GM23338 (cell line): ENCODE data around the gene ERBB4. TPM values are rescaled to one million over a fixed set of nuclear protein-coding genes. Genes with fewer than 3 reads are reported as not detected.

Source experiments
- ATAC-seq: fragments of 200-7000 bp; cut with Tn5 transposase; 3 replicates; pipeline ENCODE4 v1.9.1; 2020
- DNase-seq: peaks from one replicate; pipeline ENCODE4 v3.0.0-alpha.2; 2015; ENCODE audit warnings: low spot score
- H2AFZ ChIP-seq: fragments of 200-600 bp; sonication (generic); 2 replicates; pipeline ENCODE4 v1.8.0; 2016; ENCODE audit warnings: antibody characterized with exemption, mild to moderate bottlenecking, moderate library complexity
- H3F3A ChIP-seq: fragments of 200-600 bp; sonication (generic); replicated peaks from 2 replicates; pipeline ENCODE4 v1.8.0; 2017; ENCODE audit warnings: antibody characterized with exemption, mixed run types, low read depth
- H3K27ac ChIP-seq: fragments of 200-600 bp; sonication (generic); 2 replicates; pipeline ENCODE4 v1.6.1; 2016; ENCODE audit warnings: low read depth
- H3K27me3 ChIP-seq: fragments of 200-600 bp; sonication (generic); 2 replicates; pipeline ENCODE4 v1.8.0; 2016; ENCODE audit warnings: mild to moderate bottlenecking, mixed run types, moderate library complexity; ENCODE audit not compliant: insufficient read depth
- H3K36me3 ChIP-seq: fragments of 200-600 bp; sonication (generic); 2 replicates; pipeline ENCODE4 v1.8.0; 2016; ENCODE audit warnings: mild to moderate bottlenecking; ENCODE audit not compliant: insufficient read depth
- H3K4me1 ChIP-seq: fragments of 200-600 bp; sonication (generic); 2 replicates; pipeline ENCODE4 v1.8.0; 2016; ENCODE audit warnings: mild to moderate bottlenecking, moderate library complexity; ENCODE audit not compliant: insufficient read depth
- H3K4me2 ChIP-seq: fragments of 200-600 bp; sonication (generic); 2 replicates; pipeline ENCODE4 v1.7.1; 2017; ENCODE audit warnings: mixed run types
- H3K4me3 ChIP-seq: fragments of 200-600 bp; sonication (generic); 2 replicates; pipeline ENCODE4 v1.6.1; 2016; ENCODE audit warnings: mixed run types
- H3K79me2 ChIP-seq: fragments of 200-600 bp; sonication (generic); replicated peaks from 2 replicates; pipeline ENCODE4 v1.8.0; 2017; ENCODE audit warnings: mild to moderate bottlenecking; ENCODE audit not compliant: insufficient read depth
- H3K9me2 ChIP-seq: fragments of 200-600 bp; sonication (generic); 2 replicates; pipeline ENCODE4 v1.8.0; 2017; ENCODE audit not compliant: insufficient read depth
- H4K20me1 ChIP-seq: fragments of 200-600 bp; sonication (generic); replicated peaks from 2 replicates; pipeline ENCODE4 v1.8.0; 2017; ENCODE audit warnings: mild to moderate bottlenecking; ENCODE audit not compliant: insufficient read depth
- H3K27ac Mint-ChIP-seq: 2 replicates; pipeline ENCODE4 v1.8.0; 2020; ENCODE audit warnings: inconsistent platforms, mild to moderate bottlenecking, moderate library complexity, mixed read lengths
- H3K27me3 Mint-ChIP-seq: 3 replicates; pipeline ENCODE4 v1.8.0; 2022; ENCODE audit warnings: low read depth, mild to moderate bottlenecking, moderate library complexity, mixed read lengths, inconsistent platforms; ENCODE audit not compliant: insufficient read depth, poor library complexity
- H3K36me3 Mint-ChIP-seq: 3 replicates; pipeline ENCODE4 v1.8.0; 2021; ENCODE audit warnings: low read depth, mild to moderate bottlenecking, inconsistent platforms, moderate library complexity, mixed read lengths
- H3K4me1 Mint-ChIP-seq: 3 replicates; pipeline ENCODE4 v1.8.0; 2020; ENCODE audit warnings: mild to moderate bottlenecking, inconsistent platforms, mixed read lengths
- H3K4me3 Mint-ChIP-seq: 3 replicates; pipeline ENCODE4 v1.8.0; 2021; ENCODE audit warnings: moderate library complexity, mild to moderate bottlenecking, inconsistent platforms, mixed read lengths
- H3K9me3 Mint-ChIP-seq: 3 replicates; pipeline ENCODE4 v1.8.0; 2020; ENCODE audit warnings: moderate library complexity, mild to moderate bottlenecking, inconsistent platforms, mixed read lengths
- CREB1 ChIP-seq: fragments of 250-450 bp; sonication (Bioruptor Pico); IDR thresholded peaks from 2 replicates; pipeline ENCODE4 v1.5.0; 2020; ENCODE audit warnings: low read depth, mild to moderate bottlenecking, moderate library complexity
- EZH2phosphoT487 ChIP-seq: fragments of 200-600 bp; sonication (generic); IDR thresholded peaks from one replicate; pipeline ENCODE4 v1.8.1; 2018; ENCODE audit warnings: antibody characterized with exemption; ENCODE audit not compliant: unreplicated experiment
- JUNB ChIP-seq: IDR thresholded peaks from one replicate; pipeline ENCODE4 v1.6.1; 2016; ENCODE audit warnings: antibody characterized with exemption; ENCODE audit not compliant: unreplicated experiment
- POLR2AphosphoS5 ChIP-seq: IDR thresholded peaks from 2 replicates; pipeline ENCODE4 v1.6.1; 2016; ENCODE audit warnings: antibody characterized with exemption, low read depth
- STAT1 ChIP-seq: IDR thresholded peaks from one replicate; pipeline ENCODE4 v1.6.1; 2016; ENCODE audit warnings: antibody characterized with exemption; ENCODE audit not compliant: unreplicated experiment
- ZNF114 ChIP-seq: fragments of 250-450 bp; sonication (Bioruptor Pico); IDR thresholded peaks from 2 replicates; pipeline ENCODE4 v1.5.0; 2020; ENCODE audit warnings: mild to moderate bottlenecking, moderate library complexity
- ZNF331 ChIP-seq: fragments of 250-450 bp; sonication (Bioruptor Pico); IDR thresholded peaks from 2 replicates; pipeline ENCODE4 v1.5.0; 2020; ENCODE audit warnings: low read depth, mild to moderate bottlenecking, moderate library complexity
- polyA plus RNA-seq: library from polyadenylated mRNA; unstranded; fragments of >200 nt; fragmentation: Nextera tagmentation; extraction: Ambion mirVana; gene quantifications from 2 replicates; pipeline ENCODE4 v1.2.1, GENCODE V29; 2016
- total RNA-seq: library from RNA; depleted of rRNA; stranded (reverse); fragments of >200 nt; shearing (Covaris generic); gene quantifications from 2 replicates; pipeline ENCODE4 v1.2.3, GENCODE V29; 2014
- TF ChIP-seq, protein P1 (sequence below): fragments of 250-450 bp; sonication (Bioruptor Pico); IDR thresholded peaks from 2 replicates; pipeline ENCODE4 v1.5.0; 2020; ENCODE audit warnings: mild to moderate bottlenecking, moderate library complexity
- TF ChIP-seq, protein P2 (sequence below), 2 experiments: fragments of 200-600 bp in 1 of 2; sonication (generic) in 1 of 2; conservative IDR thresholded peaks; 2 replicates each; pipeline versions ENCODE4 v1.5.1 to v1.6.1; 2016 to 2017; ENCODE audit warnings: antibody characterized with exemption in 2 of 2, low read depth in 2 of 2, mild to moderate bottlenecking in 2 of 2, moderate library complexity in 1 of 2
- TF ChIP-seq, protein P3 (sequence below): IDR thresholded peaks from one replicate; pipeline ENCODE4 v1.6.1; 2018; ENCODE audit warnings: antibody characterized with exemption; ENCODE audit not compliant: unreplicated experiment

The ERBB4 gene
- total and polyA plus RNA-seq, 2 experiments from 2014 or later: 0.73 to 1.1 TPM

DNA sequence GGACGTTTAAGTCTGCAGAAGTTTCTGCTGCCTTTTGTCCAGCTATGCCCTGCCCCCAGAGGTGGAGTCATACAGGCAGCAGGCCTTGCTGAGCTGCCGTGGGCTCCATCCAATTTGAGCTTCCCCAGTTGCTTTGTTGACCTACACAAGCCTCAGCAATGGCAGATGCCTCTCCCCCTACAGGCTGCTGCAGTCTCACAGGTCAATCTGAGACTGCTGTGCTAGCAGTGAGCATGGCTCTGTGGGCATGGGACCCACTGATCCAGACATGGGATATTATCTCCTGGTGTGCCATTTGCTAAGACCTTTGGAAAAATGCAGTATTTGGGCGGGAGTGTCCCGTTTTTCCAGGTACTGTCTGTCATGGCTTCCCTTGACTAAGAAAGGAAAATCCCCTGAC lies 726.0 kb downstream of the ERBB4 start:
- Mint-ChIP-seq H3K9me3 (no peaks in the 10 kb centered on the region; the same call in 2 of the 3 replicates), H3K27ac (no peak overlapping the region), H3K36me3 (no peaks in the 10 kb centered on the region), H3K27me3 (no peaks in the 10 kb centered on the region), H3K4me1 (no peaks in the 10 kb centered on the region), H3K4me3 (no peak overlapping the region)
- no peaks in the 10 kb centered on the region for H4K20me1 ChIP-seq
- H3K4me3 ChIP-seq: no peak overlapping the region
- H3K36me3 ChIP-seq: no peaks in the 10 kb centered on the region
- DNase-seq (peak; percentile 12), ATAC-seq (peak; percentile 68)
- no peak overlapping the region for H3K4me2 ChIP-seq
- no peaks in the 10 kb centered on the region for H3K79me2 ChIP-seq
- H3K4me1 ChIP-seq: no peaks in the 10 kb centered on the region
- no peaks in the 10 kb centered on the region for H3K9me2 ChIP-seq
- H3F3A ChIP-seq: no peaks in the 10 kb centered on the region
- H2AFZ ChIP-seq: no peak overlapping the region; the same call in 1 of the 2 replicates
- no peak for TF ChIP-seq ZNF331 (CRISPR knock-in tag)
- TF ChIP-seq JUNB: no peak
- TF ChIP-seq, protein P1, sequence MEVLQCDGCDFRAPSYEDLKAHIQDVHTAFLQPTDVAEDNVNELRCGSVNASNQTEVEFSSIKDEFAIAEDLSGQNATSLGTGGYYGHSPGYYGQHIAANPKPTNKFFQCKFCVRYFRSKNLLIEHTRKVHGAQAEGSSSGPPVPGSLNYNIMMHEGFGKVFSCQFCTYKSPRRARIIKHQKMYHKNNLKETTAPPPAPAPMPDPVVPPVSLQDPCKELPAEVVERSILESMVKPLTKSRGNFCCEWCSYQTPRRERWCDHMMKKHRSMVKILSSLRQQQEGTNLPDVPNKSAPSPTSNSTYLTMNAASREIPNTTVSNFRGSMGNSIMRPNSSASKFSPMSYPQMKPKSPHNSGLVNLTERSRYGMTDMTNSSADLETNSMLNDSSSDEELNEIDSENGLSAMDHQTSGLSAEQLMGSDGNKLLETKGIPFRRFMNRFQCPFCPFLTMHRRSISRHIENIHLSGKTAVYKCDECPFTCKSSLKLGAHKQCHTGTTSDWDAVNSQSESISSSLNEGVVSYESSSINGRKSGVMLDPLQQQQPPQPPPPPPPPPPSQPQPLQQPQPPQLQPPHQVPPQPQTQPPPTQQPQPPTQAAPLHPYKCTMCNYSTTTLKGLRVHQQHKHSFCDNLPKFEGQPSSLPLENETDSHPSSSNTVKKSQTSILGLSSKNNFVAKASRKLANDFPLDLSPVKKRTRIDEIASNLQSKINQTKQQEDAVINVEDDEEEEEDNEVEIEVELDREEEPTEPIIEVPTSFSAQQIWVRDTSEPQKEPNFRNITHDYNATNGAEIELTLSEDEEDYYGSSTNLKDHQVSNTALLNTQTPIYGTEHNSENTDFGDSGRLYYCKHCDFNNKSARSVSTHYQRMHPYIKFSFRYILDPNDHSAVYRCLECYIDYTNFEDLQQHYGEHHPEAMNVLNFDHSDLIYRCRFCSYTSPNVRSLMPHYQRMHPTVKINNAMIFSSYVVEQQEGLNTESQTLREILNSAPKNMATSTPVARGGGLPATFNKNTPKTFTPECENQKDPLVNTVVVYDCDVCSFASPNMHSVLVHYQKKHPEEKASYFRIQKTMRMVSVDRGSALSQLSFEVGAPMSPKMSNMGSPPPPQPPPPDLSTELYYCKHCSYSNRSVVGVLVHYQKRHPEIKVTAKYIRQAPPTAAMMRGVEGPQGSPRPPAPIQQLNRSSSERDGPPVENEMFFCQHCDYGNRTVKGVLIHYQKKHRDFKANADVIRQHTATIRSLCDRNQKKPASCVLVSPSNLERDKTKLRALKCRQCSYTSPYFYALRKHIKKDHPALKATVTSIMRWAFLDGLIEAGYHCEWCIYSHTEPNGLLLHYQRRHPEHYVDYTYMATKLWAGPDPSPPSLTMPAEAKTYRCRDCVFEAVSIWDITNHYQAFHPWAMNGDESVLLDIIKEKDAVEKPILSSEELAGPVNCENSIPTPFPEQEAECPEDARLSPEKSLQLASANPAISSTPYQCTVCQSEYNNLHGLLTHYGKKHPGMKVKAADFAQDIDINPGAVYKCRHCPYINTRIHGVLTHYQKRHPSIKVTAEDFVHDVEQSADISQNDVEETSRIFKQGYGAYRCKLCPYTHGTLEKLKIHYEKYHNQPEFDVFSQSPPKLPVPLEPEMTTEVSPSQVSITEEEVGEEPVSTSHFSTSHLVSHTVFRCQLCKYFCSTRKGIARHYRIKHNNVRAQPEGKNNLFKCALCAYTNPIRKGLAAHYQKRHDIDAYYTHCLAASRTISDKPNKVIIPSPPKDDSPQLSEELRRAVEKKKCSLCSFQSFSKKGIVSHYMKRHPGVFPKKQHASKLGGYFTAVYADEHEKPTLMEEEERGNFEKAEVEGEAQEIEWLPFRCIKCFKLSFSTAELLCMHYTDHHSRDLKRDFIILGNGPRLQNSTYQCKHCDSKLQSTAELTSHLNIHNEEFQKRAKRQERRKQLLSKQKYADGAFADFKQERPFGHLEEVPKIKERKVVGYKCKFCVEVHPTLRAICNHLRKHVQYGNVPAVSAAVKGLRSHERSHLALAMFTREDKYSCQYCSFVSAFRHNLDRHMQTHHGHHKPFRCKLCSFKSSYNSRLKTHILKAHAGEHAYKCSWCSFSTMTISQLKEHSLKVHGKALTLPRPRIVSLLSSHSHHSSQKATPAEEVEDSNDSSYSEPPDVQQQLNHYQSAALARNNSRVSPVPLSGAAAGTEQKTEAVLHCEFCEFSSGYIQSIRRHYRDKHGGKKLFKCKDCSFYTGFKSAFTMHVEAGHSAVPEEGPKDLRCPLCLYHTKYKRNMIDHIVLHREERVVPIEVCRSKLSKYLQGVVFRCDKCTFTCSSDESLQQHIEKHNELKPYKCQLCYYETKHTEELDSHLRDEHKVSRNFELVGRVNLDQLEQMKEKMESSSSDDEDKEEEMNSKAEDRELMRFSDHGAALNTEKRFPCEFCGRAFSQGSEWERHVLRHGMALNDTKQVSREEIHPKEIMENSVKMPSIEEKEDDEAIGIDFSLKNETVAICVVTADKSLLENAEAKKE (CRISPR knock-in tag): no peak
- no peak for TF ChIP-seq STAT1
- TF ChIP-seq, protein P2, sequence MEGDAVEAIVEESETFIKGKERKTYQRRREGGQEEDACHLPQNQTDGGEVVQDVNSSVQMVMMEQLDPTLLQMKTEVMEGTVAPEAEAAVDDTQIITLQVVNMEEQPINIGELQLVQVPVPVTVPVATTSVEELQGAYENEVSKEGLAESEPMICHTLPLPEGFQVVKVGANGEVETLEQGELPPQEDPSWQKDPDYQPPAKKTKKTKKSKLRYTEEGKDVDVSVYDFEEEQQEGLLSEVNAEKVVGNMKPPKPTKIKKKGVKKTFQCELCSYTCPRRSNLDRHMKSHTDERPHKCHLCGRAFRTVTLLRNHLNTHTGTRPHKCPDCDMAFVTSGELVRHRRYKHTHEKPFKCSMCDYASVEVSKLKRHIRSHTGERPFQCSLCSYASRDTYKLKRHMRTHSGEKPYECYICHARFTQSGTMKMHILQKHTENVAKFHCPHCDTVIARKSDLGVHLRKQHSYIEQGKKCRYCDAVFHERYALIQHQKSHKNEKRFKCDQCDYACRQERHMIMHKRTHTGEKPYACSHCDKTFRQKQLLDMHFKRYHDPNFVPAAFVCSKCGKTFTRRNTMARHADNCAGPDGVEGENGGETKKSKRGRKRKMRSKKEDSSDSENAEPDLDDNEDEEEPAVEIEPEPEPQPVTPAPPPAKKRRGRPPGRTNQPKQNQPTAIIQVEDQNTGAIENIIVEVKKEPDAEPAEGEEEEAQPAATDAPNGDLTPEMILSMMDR (conservative IDR thresholded peaks at IDR 0.05; ENCODE audit: low read depth in 2 of 2): no peak; a peak in 1 of 4 replicates
- no peak for TF ChIP-seq EZH2phosphoT487
- TF ChIP-seq POLR2AphosphoS5: no peak
- TF ChIP-seq CREB1 (CRISPR knock-in tag): no peak
- TF ChIP-seq ZNF114 (CRISPR knock-in tag): no peak
- TF ChIP-seq, protein P3, sequence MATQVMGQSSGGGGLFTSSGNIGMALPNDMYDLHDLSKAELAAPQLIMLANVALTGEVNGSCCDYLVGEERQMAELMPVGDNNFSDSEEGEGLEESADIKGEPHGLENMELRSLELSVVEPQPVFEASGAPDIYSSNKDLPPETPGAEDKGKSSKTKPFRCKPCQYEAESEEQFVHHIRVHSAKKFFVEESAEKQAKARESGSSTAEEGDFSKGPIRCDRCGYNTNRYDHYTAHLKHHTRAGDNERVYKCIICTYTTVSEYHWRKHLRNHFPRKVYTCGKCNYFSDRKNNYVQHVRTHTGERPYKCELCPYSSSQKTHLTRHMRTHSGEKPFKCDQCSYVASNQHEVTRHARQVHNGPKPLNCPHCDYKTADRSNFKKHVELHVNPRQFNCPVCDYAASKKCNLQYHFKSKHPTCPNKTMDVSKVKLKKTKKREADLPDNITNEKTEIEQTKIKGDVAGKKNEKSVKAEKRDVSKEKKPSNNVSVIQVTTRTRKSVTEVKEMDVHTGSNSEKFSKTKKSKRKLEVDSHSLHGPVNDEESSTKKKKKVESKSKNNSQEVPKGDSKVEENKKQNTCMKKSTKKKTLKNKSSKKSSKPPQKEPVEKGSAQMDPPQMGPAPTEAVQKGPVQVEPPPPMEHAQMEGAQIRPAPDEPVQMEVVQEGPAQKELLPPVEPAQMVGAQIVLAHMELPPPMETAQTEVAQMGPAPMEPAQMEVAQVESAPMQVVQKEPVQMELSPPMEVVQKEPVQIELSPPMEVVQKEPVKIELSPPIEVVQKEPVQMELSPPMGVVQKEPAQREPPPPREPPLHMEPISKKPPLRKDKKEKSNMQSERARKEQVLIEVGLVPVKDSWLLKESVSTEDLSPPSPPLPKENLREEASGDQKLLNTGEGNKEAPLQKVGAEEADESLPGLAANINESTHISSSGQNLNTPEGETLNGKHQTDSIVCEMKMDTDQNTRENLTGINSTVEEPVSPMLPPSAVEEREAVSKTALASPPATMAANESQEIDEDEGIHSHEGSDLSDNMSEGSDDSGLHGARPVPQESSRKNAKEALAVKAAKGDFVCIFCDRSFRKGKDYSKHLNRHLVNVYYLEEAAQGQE: no peak
- H3K27ac ChIP-seq: no peak overlapping the region
- no peaks in the 10 kb centered on the region for H3K27me3 ChIP-seq
